Activated T-cell treated with anti-CD3 and anti-CD28 coated beads, Interleukin-2, amount 50 U/mL, for 24 hours (primary cell): ENCODE measurements around the gene LYSMD4.
"Not testable (repeated sequence)": the region's sequence is repeated elsewhere in the genome, so short reads cannot be mapped to it uniquely, and the experiment has no call there.

Experiments
- DNase-seq: peaks from one replicate; pipeline ENCODE4 v3.0.0-alpha.2; 2020
- H3K27ac Mint-ChIP-seq: 2 replicates; pipeline ENCODE4 v1.8.0; 2020; ENCODE audit warnings: mild to moderate bottlenecking, mixed read lengths
- H3K27me3 Mint-ChIP-seq: 2 replicates; pipeline ENCODE4 v1.8.0; 2020; ENCODE audit warnings: mixed read lengths
- H3K36me3 Mint-ChIP-seq: 2 replicates; pipeline ENCODE4 v1.8.0; 2020; ENCODE audit warnings: low read depth, mixed read lengths
- H3K4me1 Mint-ChIP-seq: 2 replicates; pipeline ENCODE4 v1.8.0; 2020; ENCODE audit warnings: low read depth, mixed read lengths
- H3K4me3 Mint-ChIP-seq: 2 replicates; pipeline ENCODE4 v1.8.0; 2020; ENCODE audit warnings: mild to moderate bottlenecking, moderate library complexity, mixed read lengths
- H3K9me3 Mint-ChIP-seq: 2 replicates; pipeline ENCODE4 v1.8.0; 2020; ENCODE audit warnings: mixed read lengths

Gene LYSMD4

GRCh38 chr15:99733268-99734039 lies at the start of gene LYSMD4:
Gene LYSMD4, minus strand, starts transcription at chr15:99733437. Its CDS starts 1,438 bp downstream, at chr15:99731999.
- no peaks in the 10 kb centered on the region for H3K27me3 Mint-ChIP-seq
- DNase-seq = peak; percentile 98
- H3K36me3 Mint-ChIP-seq = peaks cover 14% of the 10 kb centered on the region
- H3K9me3 Mint-ChIP-seq = no peaks in the 10 kb centered on the region
- peak within 1 kb of the TSS; percentile 92 for H3K27ac Mint-ChIP-seq
- peaks cover 27% of the 10 kb centered on the region for H3K4me1 Mint-ChIP-seq
- H3K4me3 Mint-ChIP-seq = peak within 1 kb of the TSS; percentile 78

GRCh38 chr15:99782029-99782428 lies 48.8 kb upstream of the LYSMD4 start:
- H3K27ac Mint-ChIP-seq, H3K4me1 Mint-ChIP-seq, H3K4me3 Mint-ChIP-seq, H3K9me3 Mint-ChIP-seq, H3K36me3 Mint-ChIP-seq, H3K27me3 Mint-ChIP-seq, DNase-seq: not testable (repeated sequence)

DNA sequence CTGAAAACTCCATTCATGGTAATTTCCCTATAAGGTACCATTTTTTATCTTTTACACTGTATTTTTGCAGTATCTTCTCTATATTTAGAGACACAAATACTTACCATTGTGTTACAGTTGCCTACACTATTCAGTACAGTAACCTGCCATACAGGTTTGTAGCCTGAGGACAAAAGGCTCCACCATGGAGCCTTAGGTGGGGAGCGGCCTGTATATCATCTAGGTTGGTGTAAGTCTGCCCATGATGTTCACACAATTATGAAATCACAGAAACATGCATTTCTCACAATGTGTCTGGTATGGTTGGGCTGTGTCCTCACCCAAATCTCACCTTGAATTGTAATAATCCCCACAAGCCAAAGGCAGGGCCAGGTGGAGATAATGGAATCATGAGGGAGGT lies 43.9 kb upstream of the LYSMD4 start:
- Mint-ChIP-seq H3K36me3 (no peaks in the 10 kb centered on the region), H3K9me3 (no peaks in the 10 kb centered on the region), H3K4me1 (no peaks in the 10 kb centered on the region), H3K27me3 (peaks cover 5% of the 10 kb centered on the region), H3K4me3 (no peak overlapping the region), H3K27ac (no peak overlapping the region)
- DNase-seq = no peak

DNA sequence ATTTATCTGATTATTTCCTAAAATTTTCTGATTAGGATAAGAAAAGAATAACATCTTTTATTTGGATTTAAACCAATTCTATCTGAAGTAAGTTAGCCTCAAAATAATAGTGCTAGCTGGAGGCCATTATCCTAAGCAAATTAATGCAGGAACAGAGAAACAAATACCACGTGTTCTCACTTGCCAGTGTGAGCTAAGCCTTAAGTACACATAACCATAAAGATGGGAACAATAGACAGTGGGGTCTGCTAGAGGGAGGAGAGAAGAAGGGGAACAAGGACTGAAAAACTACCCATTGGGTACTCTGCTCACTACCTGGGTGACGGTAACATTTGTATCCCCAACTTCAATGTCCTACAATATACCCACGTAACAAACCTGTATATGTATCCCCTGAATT lies 31.3 kb upstream of the LYSMD4 start:
- no peak overlapping the region for H3K4me3 Mint-ChIP-seq
- no peak for DNase-seq
- no peaks in the 10 kb centered on the region for H3K36me3 Mint-ChIP-seq
- no peaks in the 10 kb centered on the region for H3K9me3 Mint-ChIP-seq
- H3K27me3 Mint-ChIP-seq = no peaks in the 10 kb centered on the region
- no peak overlapping the region for H3K27ac Mint-ChIP-seq
- H3K4me1 Mint-ChIP-seq = no peaks in the 10 kb centered on the region

DNA sequence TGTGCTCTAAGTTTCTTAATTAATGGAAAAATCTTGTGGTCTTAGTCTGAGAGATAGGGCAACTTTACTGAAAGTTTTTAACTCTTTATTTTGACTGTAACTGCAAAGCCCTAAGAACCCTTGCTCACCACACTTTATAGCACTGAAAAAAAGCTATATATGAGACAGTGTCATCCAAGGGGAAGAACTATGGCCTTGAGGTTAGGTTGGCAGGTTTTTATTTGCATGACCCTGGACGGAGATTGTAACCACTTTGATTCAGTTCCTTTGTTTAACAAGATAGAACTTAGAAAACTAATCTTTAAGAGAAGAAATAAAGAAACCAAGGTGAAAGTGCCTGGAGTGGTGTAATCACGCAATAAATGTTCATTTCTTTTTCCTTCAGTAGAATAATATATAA lies 30.6 kb upstream of the LYSMD4 start:
- no peaks in the 10 kb centered on the region for H3K36me3 Mint-ChIP-seq
- no peak overlapping the region for H3K4me3 Mint-ChIP-seq
- no peaks in the 10 kb centered on the region for H3K9me3 Mint-ChIP-seq
- no peak for DNase-seq
- H3K4me1 Mint-ChIP-seq = no peaks in the 10 kb centered on the region
- no peak overlapping the region for H3K27ac Mint-ChIP-seq
- no peaks in the 10 kb centered on the region for H3K27me3 Mint-ChIP-seq

- Mint-ChIP-seq H3K4me1 (no peaks in the 10 kb centered on the region), H3K9me3 (no peaks in the 10 kb centered on the region), H3K27me3 (no peaks in the 10 kb centered on the region), H3K36me3 (no peaks in the 10 kb centered on the region), H3K27ac (no peak overlapping the region), H3K4me3 (no peak overlapping the region)
- DNase-seq = no peak
These were observed 29.1 kb upstream of the LYSMD4 start for GRCh38 chr15:99762288-99762687.

- Mint-ChIP-seq H3K4me3 (no peak overlapping the region), H3K36me3 (no peaks in the 10 kb centered on the region), H3K4me1 (no peaks in the 10 kb centered on the region), H3K27me3 (no peaks in the 10 kb centered on the region), H3K9me3 (no peaks in the 10 kb centered on the region), H3K27ac (no peak overlapping the region)
- peak; percentile 56 for DNase-seq
These were observed 22.6 kb upstream of the LYSMD4 start for GRCh38 chr15:99755692-99756409.

- H3K27me3 Mint-ChIP-seq = no peaks in the 10 kb centered on the region
- no peaks in the 10 kb centered on the region for H3K4me1 Mint-ChIP-seq
- no peaks in the 10 kb centered on the region for H3K36me3 Mint-ChIP-seq
- no peak overlapping the region for H3K4me3 Mint-ChIP-seq
- H3K9me3 Mint-ChIP-seq = no peaks in the 10 kb centered on the region
- DNase-seq = no peak
- no peak overlapping the region for H3K27ac Mint-ChIP-seq
These were observed 19.8 kb upstream of the LYSMD4 start for GRCh38 chr15:99753066-99753465.

- no peaks in the 10 kb centered on the region for H3K4me1 Mint-ChIP-seq
- DNase-seq = no peak
- no peaks in the 10 kb centered on the region for H3K9me3 Mint-ChIP-seq
- no peaks in the 10 kb centered on the region for H3K36me3 Mint-ChIP-seq
- H3K27ac Mint-ChIP-seq = no peak overlapping the region
- no peak overlapping the region for H3K4me3 Mint-ChIP-seq
- no peaks in the 10 kb centered on the region for H3K27me3 Mint-ChIP-seq
These were observed 19.3 kb upstream of the LYSMD4 start for GRCh38 chr15:99752556-99752955.

- not testable (repeated sequence) for H3K4me3 Mint-ChIP-seq, DNase-seq, H3K27me3 Mint-ChIP-seq, H3K4me1 Mint-ChIP-seq, H3K9me3 Mint-ChIP-seq, H3K36me3 Mint-ChIP-seq, H3K27ac Mint-ChIP-seq
These were observed 17.1 kb upstream of the LYSMD4 start for GRCh38 chr15:99750326-99750725.

GRCh38 chr15:99749386-99749785 lies 16.1 kb upstream of the LYSMD4 start:
- Mint-ChIP-seq H3K4me3 (no peak overlapping the region), H3K36me3 (no peaks in the 10 kb centered on the region), H3K27ac (no peak overlapping the region), H3K27me3 (no peaks in the 10 kb centered on the region), H3K9me3 (no peaks in the 10 kb centered on the region), H3K4me1 (no peaks in the 10 kb centered on the region)
- no peak for DNase-seq

- no peaks in the 10 kb centered on the region for H3K4me1 Mint-ChIP-seq
- no peak for DNase-seq
- H3K36me3 Mint-ChIP-seq = no peaks in the 10 kb centered on the region
- H3K4me3 Mint-ChIP-seq = no peak overlapping the region
- H3K27me3 Mint-ChIP-seq = no peaks in the 10 kb centered on the region
- no peaks in the 10 kb centered on the region for H3K9me3 Mint-ChIP-seq
- no peak overlapping the region for H3K27ac Mint-ChIP-seq
These were observed 12.3 kb upstream of the LYSMD4 start for GRCh38 chr15:99745370-99746086.

DNA sequence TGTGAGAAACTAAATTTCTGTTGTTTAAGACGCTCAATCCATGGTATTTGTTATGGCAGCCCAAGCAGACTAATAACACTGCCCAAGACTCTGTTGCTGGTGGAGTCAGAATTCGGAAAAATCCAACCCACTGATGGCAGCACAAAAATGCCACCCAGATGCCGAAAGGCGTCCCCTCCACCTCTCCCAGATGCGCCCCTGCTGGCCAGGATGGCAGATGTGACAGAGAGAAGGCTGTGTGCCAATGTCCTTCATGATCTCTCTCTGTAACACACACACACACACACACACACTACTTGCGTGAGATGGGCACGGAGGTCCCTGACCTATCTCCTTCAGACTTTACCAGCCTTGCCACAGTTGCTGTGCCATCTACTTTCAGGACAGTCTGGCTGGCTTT lies 10.9 kb upstream of the LYSMD4 start:
- H3K36me3 Mint-ChIP-seq = no peaks in the 10 kb centered on the region
- no peaks in the 10 kb centered on the region for H3K9me3 Mint-ChIP-seq
- H3K27me3 Mint-ChIP-seq = no peaks in the 10 kb centered on the region
- DNase-seq = no peak
- no peaks in the 10 kb centered on the region for H3K4me1 Mint-ChIP-seq
- H3K27ac Mint-ChIP-seq = no peak overlapping the region
- no peak overlapping the region for H3K4me3 Mint-ChIP-seq

DNA sequence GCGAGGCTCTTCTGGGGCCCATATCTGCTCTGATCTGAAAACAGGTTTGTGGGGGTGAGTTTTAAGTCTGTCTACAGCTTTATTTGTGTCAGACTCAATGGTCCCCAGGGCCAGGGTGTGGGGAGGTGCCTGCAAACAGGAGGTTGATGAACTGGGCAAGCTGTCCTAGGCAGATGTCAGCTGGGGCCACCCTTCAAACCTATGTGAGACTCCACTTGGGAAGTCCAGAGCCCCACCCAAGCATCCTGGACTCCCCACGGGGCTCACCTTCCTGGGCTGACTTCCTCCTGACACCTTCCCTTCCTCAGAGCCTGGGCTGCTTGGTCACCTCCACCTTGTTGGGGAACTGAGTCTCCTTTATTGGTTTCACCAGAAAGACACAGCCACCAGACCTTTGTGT lies 8.6 kb upstream of the LYSMD4 start:
- Mint-ChIP-seq H3K4me1 (no peaks in the 10 kb centered on the region), H3K27ac (no peak overlapping the region), H3K4me3 (no peak overlapping the region), H3K9me3 (no peaks in the 10 kb centered on the region), H3K27me3 (no peaks in the 10 kb centered on the region), H3K36me3 (no peaks in the 10 kb centered on the region)
- no peak for DNase-seq
